IMR-90 (cell line): ENCODE data around the gene SETX. TPM values are rescaled to one million over a fixed set of nuclear protein-coding genes. Genes with fewer than 3 reads are reported as not detected.
"Not testable (repeated sequence)": the region's sequence is repeated elsewhere in the genome, so short reads cannot be mapped to it uniquely, and the experiment has no call there.

Experiments
- ATAC-seq: fragments of 200-7000 bp; cut with Tn5 transposase; 2 replicates; pipeline ENCODE4 v1.9.1; 2020; ENCODE audit warnings: low read depth, mild to moderate bottlenecking, moderate library complexity
- BruUV-seq: library from RNA; stranded (reverse); fragments of 400-500 nt; replicated peaks from 2 replicates; lab custom pipeline; 2021; lab: Mats Ljungman, UMichigan
- CTCF ChIA-PET: fragments of 300-600 bp; formaldehyde crosslinking; extraction: SDS; loops from one replicate; lab custom pipeline; 2021; ENCODE audit warnings: antibody characterized with exemption; lab: Yijun Ruan, JAX
- POLR2A ChIA-PET: fragments of 300-600 bp; sonication (Branson Sonifier 250); formaldehyde crosslinking; loops from one replicate; lab custom pipeline; 2022; ENCODE audit warnings: antibody characterized with exemption; ENCODE audit not compliant: unreplicated experiment; lab: Charles Lee
- DNase-seq: peaks from one replicate; pipeline ENCODE4 v3.0.0; 2013
- H2AFZ ChIP-seq: replicated peaks from 2 replicates; pipeline ENCODE3; 2013; ENCODE audit warnings: low read length, mild to moderate bottlenecking; ENCODE audit not compliant: poor library complexity
- H2AK5ac ChIP-seq: 2 replicates; pipeline ENCODE4 v1.6.1; 2013; ENCODE audit warnings: low read depth, low read length, inconsistent platforms
- H2AK9ac ChIP-seq: replicated peaks from 2 replicates; pipeline ENCODE3; 2013; ENCODE audit warnings: mild to moderate bottlenecking, low read depth, low read length, moderate library complexity; ENCODE audit not compliant: poor library complexity
- H2BK120ac ChIP-seq: 2 replicates; pipeline ENCODE4 v1.6.1; 2013; ENCODE audit warnings: low read depth, low read length, inconsistent platforms
- H2BK15ac ChIP-seq: 3 replicates; pipeline ENCODE4 v1.6.1; 2013; ENCODE audit warnings: low read depth, low read length, inconsistent platforms
- H2BK20ac ChIP-seq: 2 replicates; pipeline ENCODE4 v1.6.1; 2013; ENCODE audit warnings: low read depth, mild to moderate bottlenecking, inconsistent platforms, low read length, moderate library complexity
- H2BK5ac ChIP-seq: 2 replicates; pipeline ENCODE4 v1.6.1; 2013; ENCODE audit warnings: mild to moderate bottlenecking, low read depth, low read length, inconsistent platforms; ENCODE audit not compliant: poor library complexity, severe bottlenecking
- H3K14ac ChIP-seq: replicated peaks from 2 replicates; pipeline ENCODE4 v1.6.1; 2013; ENCODE audit warnings: low read depth, low read length, inconsistent platforms
- H3K18ac ChIP-seq: 2 replicates; pipeline ENCODE4 v1.6.1; 2013; ENCODE audit warnings: low read depth, low read length, control low read depth
- H3K23ac ChIP-seq: 2 replicates; pipeline ENCODE4 v1.6.1; 2013; ENCODE audit warnings: low read depth, low read length, inconsistent platforms
- H3K27ac ChIP-seq: 2 replicates; pipeline ENCODE4 v1.5.1; 2013; ENCODE audit warnings: mild to moderate bottlenecking, control low read depth, low read length; ENCODE audit not compliant: insufficient read depth
- H3K27me3 ChIP-seq: 2 replicates; pipeline ENCODE4 v1.6.1; 2013; ENCODE audit warnings: low read length; ENCODE audit not compliant: control insufficient read depth, insufficient read depth
- H3K36me3 ChIP-seq: 2 replicates; pipeline ENCODE4 v1.6.1; 2013; ENCODE audit warnings: low read length, mixed read lengths; ENCODE audit not compliant: control insufficient read depth, insufficient read depth
- H3K4ac ChIP-seq: 2 replicates; pipeline ENCODE4 v1.6.1; 2013; ENCODE audit warnings: low read depth, low read length, inconsistent platforms
- H3K4me1 ChIP-seq: 2 replicates; pipeline ENCODE4 v1.6.1; 2013; ENCODE audit warnings: low read length, mixed read lengths; ENCODE audit not compliant: control insufficient read depth, insufficient read depth
- H3K4me2 ChIP-seq: 2 replicates; pipeline ENCODE4 v1.6.1; 2013; ENCODE audit warnings: low read depth, mild to moderate bottlenecking, control low read depth, low read length, moderate library complexity
- H3K4me3 ChIP-seq: 2 replicates; pipeline ENCODE4 v1.5.1; 2013; ENCODE audit warnings: low read depth, mild to moderate bottlenecking, control low read depth, low read length, moderate library complexity; ENCODE audit not compliant: insufficient read depth
- H3K56ac ChIP-seq: 2 replicates; pipeline ENCODE4 v1.6.1; 2013; ENCODE audit warnings: low read length, inconsistent platforms; ENCODE audit not compliant: insufficient read depth; ENCODE audit errors: extremely low read depth
- H3K79me1 ChIP-seq, 2 experiments: 2 replicates each; pipeline ENCODE4 v1.6.1; 2013; ENCODE audit warnings: low read length in 2 of 2, inconsistent platforms in 1 of 2, low read depth in 1 of 2
- H3K9ac ChIP-seq: 2 replicates; pipeline ENCODE4 v1.6.1; 2013; ENCODE audit warnings: low read depth, low read length, control low read depth
- H3K9me1 ChIP-seq: 2 replicates; pipeline ENCODE4 v1.6.1; 2013; ENCODE audit warnings: low read length, inconsistent platforms; ENCODE audit not compliant: insufficient read depth
- H3K9me3 ChIP-seq: 2 replicates; pipeline ENCODE4 v1.6.1; 2013; ENCODE audit warnings: low read length; ENCODE audit not compliant: control insufficient read depth, insufficient read depth
- H4K20me1 ChIP-seq: 2 replicates; pipeline ENCODE4 v1.6.1; 2013; ENCODE audit warnings: low read length, inconsistent platforms; ENCODE audit not compliant: insufficient read depth
- H4K5ac ChIP-seq: 2 replicates; pipeline ENCODE4 v1.6.1; 2013; ENCODE audit warnings: mild to moderate bottlenecking, low read depth, low read length, control low read depth
- H4K8ac ChIP-seq, 2 experiments: 2 replicates each; pipeline ENCODE4 v1.6.1; 2013; ENCODE audit warnings: low read depth in 2 of 2, low read length in 2 of 2, control low read depth in 1 of 2, inconsistent platforms in 1 of 2
- H4K91ac ChIP-seq: 2 replicates; pipeline ENCODE4 v1.6.1; 2013; ENCODE audit warnings: low read depth, low read length, inconsistent platforms; ENCODE audit not compliant: insufficient read depth
- RCOR1 ChIP-seq: IDR thresholded peaks from 2 replicates; pipeline ENCODE4 v1.6.1; 2012; ENCODE audit warnings: mild to moderate bottlenecking, low read length, improper control_type of control experiment; ENCODE audit not compliant: insufficient replicate concordance
- WGBS, 2 experiments: methylation state at CpG; one replicate each; pipeline versions ENCODE4 v1.1.5 to v1.1.7; 2013; ENCODE audit warnings: missing lambda C conversion rate in 2 of 2; ENCODE audit not compliant: insufficient read length in 1 of 2; ENCODE audit errors: extremely low coverage in 2 of 2; 5-methylcytosine and 5-hydroxymethylcytosine counted together
- dilution Hi-C: fragments of 300-500 bp; cut with HindIII; formaldehyde crosslinking; loops from one replicate; pipeline ENCODE4 v1.14.3; 2018; ENCODE audit warnings: low sequenced_read_pairs; ENCODE audit not compliant: unreplicated experiment
- in situ Hi-C: fragments of 300-500 bp; cut with MboI; formaldehyde crosslinking; loops from 3 replicates; pipeline ENCODE4 v1.14.3; 2019; ENCODE audit warnings: low sequenced_read_pairs, inconsistent platforms, mixed read lengths
- intact Hi-C: fragments of 100-400 bp; cut with micrococcal nuclease; formaldehyde crosslinking; loops from 2 replicates; pipeline ENCODE4 v1.10.0; 2022
- polyA plus RNA-seq, 3 experiments: library from polyadenylated mRNA; depleted of rRNA; stranded (reverse); fragments of >200 nt; gene quantifications; 2 replicates each; pipeline ENCODE4 v1.2.3, GENCODE V29; 2012; ENCODE audit warnings: low replicate concordance in 1 of 3
- total RNA-seq: library from RNA; depleted of rRNA; stranded (reverse); fragments of >200 nt; gene quantifications from 2 replicates; pipeline ENCODE4 v1.2.3, GENCODE V29; 2012

The SETX gene
- total and polyA plus RNA-seq, 2 of the 4 experiments (the other 2 are of a cell fraction), result 13.1 to 55.0 TPM

DNA sequence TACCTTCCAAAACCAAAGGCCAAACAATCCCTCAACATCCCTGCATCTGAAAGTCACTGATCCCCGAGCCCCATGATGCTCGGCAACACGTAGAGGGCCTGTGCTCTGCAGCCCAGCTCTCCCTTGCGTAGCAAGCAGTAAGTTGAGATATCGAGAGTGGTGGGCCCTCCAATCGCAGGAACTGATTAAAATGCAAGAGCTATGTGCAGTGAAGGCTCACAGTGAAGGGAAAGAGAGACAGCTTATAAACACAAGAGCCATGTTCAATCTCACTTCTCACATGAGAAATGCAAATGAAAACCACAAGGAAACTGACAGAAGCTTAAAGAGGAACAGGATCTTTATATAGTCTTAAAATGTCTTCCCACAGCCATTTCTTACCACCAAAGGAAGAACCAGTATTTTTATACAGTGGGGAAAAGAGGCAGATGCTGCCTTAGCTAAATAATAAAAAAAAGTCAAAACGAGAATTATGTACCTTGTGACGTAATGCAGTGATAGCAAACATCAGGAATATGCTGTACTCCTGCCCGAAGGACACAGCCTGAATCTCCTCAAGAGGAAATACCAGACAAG is 27.3 kb upstream of the SETX start:
- Histone ChIP-seq H2AFZ (no peak overlapping the region), H2AK9ac (no peak overlapping the region), H4K20me1 (no peaks in the 10 kb centered on the region), H3K4me3 (no peak overlapping the region), H3K27me3 (no peaks in the 10 kb centered on the region), H4K91ac (no peak overlapping the region), H3K27ac (no peak overlapping the region), H3K9me1 (peaks cover 6% of the 10 kb centered on the region; the same call in 1 of the 2 replicates), H2BK20ac (no peak overlapping the region), H3K4me2 (no peak overlapping the region), H3K79me1 (peaks cover 0 to 4% of the 10 kb centered on the region in 2 experiments; a peak in 2 of 4 replicates), H4K5ac (no peak overlapping the region), H3K9me3 (no peaks in the 10 kb centered on the region), H3K4me1 (no peaks in the 10 kb centered on the region), H2BK5ac (no peak overlapping the region), H3K18ac (no peak overlapping the region), H3K23ac (no peak overlapping the region), H3K14ac (no peak overlapping the region), H4K8ac (no peak overlapping the region), H2AK5ac (no peak overlapping the region), H3K9ac (no peak overlapping the region), H3K4ac (no peak overlapping the region), H2BK120ac (no peak overlapping the region), H3K36me3 (peaks cover 46% of the 10 kb centered on the region), H2BK15ac (no peak overlapping the region), H3K56ac (no peak overlapping the region)
- dilution Hi-C loops, result no loop called here
- no peak for TF ChIP-seq RCOR1
- ATAC-seq (no peak), DNase-seq (no peak)
- ChIA-PET CTCF (no interaction called here), POLR2A (no interaction called here)
- intact Hi-C loops, result no loop called here
- no CpG with 5 or more reads among the region's 9 CpGs for WGBS, 2 experiments
- BruUV-seq, result no TSS peak
- in situ Hi-C loops, result no loop called here

GRCh38 chr9:132378416-132378815 is 23.6 kb upstream of the SETX start:
- H3K9me1 ChIP-seq, POLR2A ChIA-PET, BruUV-seq, H3K9ac ChIP-seq, CTCF ChIA-PET, H2BK15ac ChIP-seq, H3K79me1 ChIP-seq, H4K91ac ChIP-seq, ATAC-seq, H2BK5ac ChIP-seq, H3K18ac ChIP-seq, H2BK20ac ChIP-seq, H3K14ac ChIP-seq, H3K27ac ChIP-seq, H3K4me2 ChIP-seq, H2BK120ac ChIP-seq, H4K20me1 ChIP-seq, H2AK5ac ChIP-seq, dilution Hi-C loops, intact Hi-C loops, in situ Hi-C loops, H2AFZ ChIP-seq, H3K27me3 ChIP-seq, H3K4me1 ChIP-seq, H2AK9ac ChIP-seq, H3K4ac ChIP-seq, H3K9me3 ChIP-seq, H4K8ac ChIP-seq, H3K23ac ChIP-seq, DNase-seq, H3K56ac ChIP-seq, H3K4me3 ChIP-seq, H4K5ac ChIP-seq: not testable (repeated sequence)
- 100% methylated on average over 1 of the region's 3 CpGs; no CpG with 5 or more reads in 1 of the 2 experiments for WGBS, 2 experiments
- peaks cover 42% of the 10 kb centered on the region for H3K36me3 ChIP-seq
